H7 (cell line): ENCODE measurements around the gene SPTB. TPM values are rescaled to one million over a fixed set of nuclear protein-coding genes. Genes with fewer than 3 reads are reported as not detected.

Experiments
- DNase-seq: peaks from one replicate; pipeline ENCODE4 v3.0.0; 2012
- H3K27me3 ChIP-seq: 2 replicates; pipeline ENCODE4 v1.6.0; 2011; ENCODE audit warnings: mild to moderate bottlenecking, low read length; ENCODE audit not compliant: control insufficient read depth, insufficient read depth
- H3K36me3 ChIP-seq: replicated peaks from 2 replicates; pipeline ENCODE4 v1.5.1; 2011; ENCODE audit warnings: low read length; ENCODE audit not compliant: control insufficient read depth, insufficient read depth
- H3K4me3 ChIP-seq: 2 replicates; pipeline ENCODE4 v1.5.1; 2011; ENCODE audit warnings: low read depth, mild to moderate bottlenecking, control low read depth, low read length, moderate library complexity; ENCODE audit not compliant: insufficient read depth
- total RNA-seq: library from RNA; depleted of rRNA; stranded (reverse); fragments of >200 nt; shearing (Covaris generic); gene quantifications from 2 replicates; pipeline ENCODE4 v1.2.3, GENCODE V29; 2014

The SPTB gene
- total RNA-seq, 1 experiment from 2014 or later: 0.17 TPM

GRCh38 chr14:64788706-64789105 lies 91.0 kb downstream of the SPTB start:
- Histone ChIP-seq H3K4me3 (no peak overlapping the region), H3K36me3 (no peaks in the 10 kb centered on the region), H3K27me3 (no peaks in the 10 kb centered on the region)
- no peak for DNase-seq

GRCh38 chr14:64787619-64788018 lies 92.1 kb downstream of the SPTB start:
- Histone ChIP-seq H3K4me3 (no peak overlapping the region), H3K36me3 (no peaks in the 10 kb centered on the region), H3K27me3 (no peaks in the 10 kb centered on the region)
- no peak for DNase-seq

- Histone ChIP-seq H3K27me3 (no peaks in the 10 kb centered on the region), H3K36me3 (no peaks in the 10 kb centered on the region), H3K4me3 (no peak overlapping the region)
- DNase-seq: no peak
These were observed 93.2 kb downstream of the SPTB start for GRCh38 chr14:64786296-64787149.

- Histone ChIP-seq H3K4me3 (no peak overlapping the region), H3K36me3 (no peaks in the 10 kb centered on the region), H3K27me3 (no peaks in the 10 kb centered on the region)
- no peak for DNase-seq
These were observed 95.7 kb downstream of the SPTB start for GRCh38 chr14:64784006-64784405.

GRCh38 chr14:64782196-64782595 lies 97.5 kb downstream of the SPTB start:
- H3K27me3 ChIP-seq: no peaks in the 10 kb centered on the region
- DNase-seq: no peak
- H3K4me3 ChIP-seq: no peak overlapping the region
- H3K36me3 ChIP-seq: no peaks in the 10 kb centered on the region

DNA sequence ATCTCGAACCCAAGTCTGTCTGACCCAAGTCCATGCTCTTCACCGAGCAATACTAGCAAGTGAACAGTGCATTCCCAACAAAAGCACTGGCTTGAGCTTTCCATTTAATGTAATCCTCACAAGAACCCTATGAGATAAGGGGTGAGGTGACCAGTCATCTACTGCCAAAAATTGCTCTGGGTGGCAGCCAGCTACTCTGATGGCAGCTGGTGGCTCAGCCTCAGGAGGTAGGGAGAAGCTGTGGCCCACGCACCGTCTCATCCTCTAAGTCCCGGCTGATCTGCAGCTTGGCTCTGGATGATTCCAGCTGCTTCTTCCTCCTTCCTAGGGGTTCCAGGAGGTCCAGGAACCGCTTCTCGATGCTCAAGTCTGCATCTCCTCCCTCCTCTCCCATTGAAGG lies 100.2 kb downstream of the SPTB start:
- Histone ChIP-seq H3K36me3 (no peaks in the 10 kb centered on the region), H3K4me3 (no peak overlapping the region), H3K27me3 (no peaks in the 10 kb centered on the region)
- DNase-seq: no peak

GRCh38 chr14:64778104-64778754 lies 101.5 kb downstream of the SPTB start:
- no peaks in the 10 kb centered on the region for H3K36me3 ChIP-seq

DNA sequence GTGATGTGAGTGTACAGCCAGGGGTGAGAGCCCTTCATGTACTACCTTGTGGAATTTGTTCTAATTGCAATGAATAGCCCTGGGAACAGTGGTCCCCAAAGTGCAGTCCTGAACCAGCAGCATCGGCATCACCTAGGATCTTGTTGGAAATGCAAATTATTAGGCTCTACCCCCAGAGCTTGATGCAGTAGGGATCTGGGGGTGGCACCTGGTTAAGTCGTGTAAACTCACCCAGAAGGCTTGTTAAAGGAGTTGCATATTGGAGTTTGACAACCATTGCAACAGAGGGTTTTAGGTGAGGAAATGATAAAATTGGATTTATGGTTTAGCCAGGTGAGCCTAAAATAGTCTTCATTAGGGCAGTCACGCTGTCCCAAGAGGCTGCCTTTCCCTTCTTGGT lies 102.2 kb downstream of the SPTB start:
- H3K27me3 ChIP-seq: no peaks in the 10 kb centered on the region
- no peaks in the 10 kb centered on the region for H3K36me3 ChIP-seq
- no peak for DNase-seq
- H3K4me3 ChIP-seq: no peak overlapping the region

More at GRCh38 chr14:64778104-64778754, 101.5 kb downstream of the SPTB start:
- Histone ChIP-seq H3K27me3 (no peaks in the 10 kb centered on the region), H3K4me3 (no peak overlapping the region)
- DNase-seq: no peak

DNA sequence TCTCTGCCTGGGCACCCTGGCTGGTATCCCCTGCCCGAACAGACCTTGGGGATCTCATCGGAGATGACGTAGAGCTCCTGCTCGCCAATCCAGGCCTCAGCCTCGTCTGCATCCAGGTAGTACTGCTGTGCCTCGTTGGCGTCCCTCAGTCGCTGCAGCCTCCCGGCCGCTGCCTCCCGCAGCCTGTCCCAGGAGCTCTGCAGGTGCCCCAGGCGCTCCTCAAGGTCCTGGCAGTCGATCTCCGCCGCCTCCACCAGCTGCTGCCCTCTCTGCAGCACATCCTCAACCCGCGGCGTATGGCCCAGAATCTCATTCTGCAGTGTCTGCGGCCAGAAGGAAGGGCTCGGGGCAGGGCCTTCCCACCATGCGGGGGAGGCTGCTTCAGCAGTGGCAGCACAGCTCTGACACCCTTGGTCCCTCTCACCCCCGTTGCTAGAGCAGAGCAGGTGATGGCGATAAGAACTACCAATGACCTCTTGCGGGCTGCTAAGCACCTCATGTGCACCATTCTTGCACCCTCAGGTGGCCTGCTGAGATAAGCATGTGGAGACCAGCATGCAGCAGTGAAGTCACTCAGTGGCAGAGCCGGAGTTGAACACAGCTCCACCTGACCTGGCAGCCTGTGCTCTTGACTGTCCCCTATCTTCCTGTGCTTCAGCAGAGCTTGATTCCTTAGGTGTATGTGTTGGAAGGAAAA lies 104.5 kb downstream of the SPTB start:
- DNase-seq: no peak
- no peaks in the 10 kb centered on the region for H3K36me3 ChIP-seq
- no peak overlapping the region for H3K4me3 ChIP-seq
- no peaks in the 10 kb centered on the region for H3K27me3 ChIP-seq

DNA sequence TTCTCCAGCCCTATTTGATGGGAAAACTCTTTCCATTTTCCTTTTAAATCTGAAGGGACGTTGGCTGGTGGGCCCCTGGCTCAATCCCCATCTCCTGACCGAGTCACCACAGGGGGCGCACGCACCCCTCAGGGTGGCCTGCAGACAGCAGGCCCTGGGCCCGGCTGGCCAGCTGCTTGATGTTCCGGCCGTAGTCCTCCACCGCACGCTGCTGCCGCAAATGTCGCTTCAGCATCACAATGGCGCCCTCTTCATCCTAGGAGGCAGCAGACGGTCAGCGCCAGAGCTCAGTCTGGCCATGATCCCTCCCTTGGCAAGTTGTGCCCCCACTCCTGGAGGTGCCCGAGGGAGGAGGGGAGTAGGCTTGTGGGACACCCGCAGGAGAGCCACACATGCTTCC lies 105.4 kb downstream of the SPTB start:
- H3K36me3 ChIP-seq: no peaks in the 10 kb centered on the region
- no peaks in the 10 kb centered on the region for H3K27me3 ChIP-seq
- DNase-seq: no peak
- H3K4me3 ChIP-seq: no peak overlapping the region

- no peak overlapping the region for H3K4me3 ChIP-seq
- H3K36me3 ChIP-seq: no peaks in the 10 kb centered on the region
These were observed 106.1 kb downstream of the SPTB start for GRCh38 chr14:64773577-64773976.

DNA sequence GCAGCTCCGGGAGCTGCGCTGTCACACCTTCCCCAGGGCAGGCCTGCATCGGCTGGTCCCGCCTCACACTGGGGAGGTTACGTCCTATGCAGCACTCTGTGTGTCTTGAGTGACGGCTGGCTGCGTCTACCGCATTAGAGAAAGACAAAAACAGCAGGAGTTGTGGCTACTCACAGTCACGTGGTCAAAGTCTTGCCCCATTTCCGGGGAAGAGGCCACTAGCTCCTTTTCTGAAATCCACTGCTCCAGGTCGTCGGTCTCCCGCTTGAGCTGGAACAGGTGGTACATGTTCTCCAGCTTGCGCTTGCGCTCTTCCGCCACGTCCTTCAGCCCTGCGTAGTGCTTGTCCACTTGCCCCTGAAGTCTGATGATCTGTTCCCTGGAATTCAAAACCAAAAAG lies 106.7 kb downstream of the SPTB start:
- no peak for DNase-seq
- Histone ChIP-seq H3K36me3 (no peaks in the 10 kb centered on the region), H3K27me3 (no peaks in the 10 kb centered on the region), H3K4me3 (no peak overlapping the region)

More at GRCh38 chr14:64773577-64773976, 106.1 kb downstream of the SPTB start:
- H3K27me3 ChIP-seq: no peaks in the 10 kb centered on the region
- no peak for DNase-seq

DNA sequence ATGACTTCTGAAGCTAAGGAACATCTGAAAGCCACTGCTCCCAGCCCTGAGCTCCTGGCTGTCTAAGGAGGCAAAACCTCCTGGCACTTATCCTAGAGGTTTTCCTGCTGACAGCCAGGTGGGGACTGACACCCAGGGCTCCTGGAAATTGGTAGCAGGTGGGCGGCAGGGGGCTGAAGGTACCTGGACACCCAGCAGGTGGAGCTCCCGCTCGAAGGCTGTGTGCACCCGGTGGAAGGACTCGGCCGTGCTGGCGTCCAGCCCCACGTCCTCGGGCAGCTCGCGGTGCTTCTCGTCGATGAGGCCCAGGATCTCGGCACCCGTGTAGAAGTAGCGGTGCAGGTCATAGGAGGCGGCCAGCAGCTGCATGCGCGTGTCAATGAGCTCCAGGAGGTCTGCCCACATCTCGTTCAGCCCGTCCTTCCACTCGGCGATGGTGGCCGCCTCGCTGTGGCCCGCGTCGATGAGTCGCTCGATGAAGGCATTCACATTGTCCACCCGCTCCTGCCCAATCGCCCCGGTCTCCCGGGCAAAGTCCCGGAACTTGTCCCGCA lies 107.2 kb downstream of the SPTB start:
- no peaks in the 10 kb centered on the region for H3K27me3 ChIP-seq
- no peaks in the 10 kb centered on the region for H3K36me3 ChIP-seq
- H3K4me3 ChIP-seq: no peak overlapping the region
- DNase-seq: peak; percentile 90

- Histone ChIP-seq H3K36me3 (no peaks in the 10 kb centered on the region), H3K4me3 (no peak overlapping the region), H3K27me3 (no peaks in the 10 kb centered on the region; the same call in 1 of the 2 replicates)
- DNase-seq: no peak
These were observed 108.5 kb downstream of the SPTB start for GRCh38 chr14:64771161-64771560.
